HG03354 (cell line): ENCODE data around the gene DIDO1.

Source experiments
- ATAC-seq: cut with Tn5 transposase; IDR thresholded peaks from one replicate; pipeline ENCODE4 v1.9.1; 2021; ENCODE audit warnings: mild to moderate bottlenecking; ENCODE audit not compliant: unreplicated experiment, poor library complexity, severe bottlenecking

The DIDO1 gene

GRCh38 chr20:62845416-62846160, 80.7 kb downstream of the DIDO1 start:
- ATAC-seq: no peak

- ATAC-seq: no peak
These were observed 82.1 kb downstream of the DIDO1 start for GRCh38 chr20:62844182-62844581.

- ATAC-seq: no peak
These were observed 82.6 kb downstream of the DIDO1 start for GRCh38 chr20:62843656-62844055.

GRCh38 chr20:62841705-62842212, 84.5 kb downstream of the DIDO1 start:
- ATAC-seq: no peak

- no peak for ATAC-seq
These were observed 85.8 kb downstream of the DIDO1 start for GRCh38 chr20:62840244-62841197.

GRCh38 chr20:62839816-62840215, 86.5 kb downstream of the DIDO1 start:
- ATAC-seq: no peak

GRCh38 chr20:62839261-62839660, 87.0 kb downstream of the DIDO1 start:
- no peak for ATAC-seq

GRCh38 chr20:62838128-62838891, 88.0 kb downstream of the DIDO1 start:
- ATAC-seq: peak; percentile 77

- peak; percentile 24 for ATAC-seq
These were observed 88.5 kb downstream of the DIDO1 start for GRCh38 chr20:62837790-62838127.

- ATAC-seq: no peak
These were observed 89.3 kb downstream of the DIDO1 start for GRCh38 chr20:62836967-62837490.

GRCh38 chr20:62835931-62836861, 90.1 kb downstream of the DIDO1 start:
- no peak for ATAC-seq

GRCh38 chr20:62834967-62835730, 91.2 kb downstream of the DIDO1 start:
- ATAC-seq: no peak

GRCh38 chr20:62832951-62833391, 93.3 kb downstream of the DIDO1 start:
- no peak for ATAC-seq

- ATAC-seq: no peak
These were observed 93.9 kb downstream of the DIDO1 start for GRCh38 chr20:62832212-62832922.

- no peak for ATAC-seq
These were observed 94.5 kb downstream of the DIDO1 start for GRCh38 chr20:62831854-62832211.

- ATAC-seq: no peak
These were observed 94.9 kb downstream of the DIDO1 start for GRCh38 chr20:62831361-62831788.

- ATAC-seq: no peak
These were observed 95.5 kb downstream of the DIDO1 start for GRCh38 chr20:62830821-62831220.
